GM10248 (cell line): ENCODE results near the gene ACTL10.
"Not testable (repeated sequence)": the region's sequence is repeated elsewhere in the genome, so short reads cannot be mapped to it uniquely, and the experiment has no call there.

ENCODE experiments used
- CTCF ChIA-PET: fragments of 300-600 bp; sonication (Branson Sonifier 250); formaldehyde crosslinking; extraction: SDS; loops from one replicate; lab custom pipeline; 2021; ENCODE audit warnings: antibody characterized with exemption; lab: Yijun Ruan, JAX
- POLR2A ChIA-PET: fragments of 350-650 bp; sonication (Branson Sonifier 250); formaldehyde crosslinking; extraction: SDS; loops from one replicate; lab custom pipeline; 2020; ENCODE audit warnings: antibody characterized with exemption; lab: Yijun Ruan, JAX
- DNase-seq: peaks from one replicate; pipeline ENCODE4 v3.0.0; 2012; ENCODE audit errors: extremely low spot score
- CTCF ChIP-seq: IDR thresholded peaks from 2 replicates; pipeline ENCODE4 v1.5.1; 2012; ENCODE audit warnings: mild to moderate bottlenecking, low read depth; ENCODE audit errors: extremely low read depth, missing control alignments, control extremely low read depth

ACTL10 gene

DNA sequence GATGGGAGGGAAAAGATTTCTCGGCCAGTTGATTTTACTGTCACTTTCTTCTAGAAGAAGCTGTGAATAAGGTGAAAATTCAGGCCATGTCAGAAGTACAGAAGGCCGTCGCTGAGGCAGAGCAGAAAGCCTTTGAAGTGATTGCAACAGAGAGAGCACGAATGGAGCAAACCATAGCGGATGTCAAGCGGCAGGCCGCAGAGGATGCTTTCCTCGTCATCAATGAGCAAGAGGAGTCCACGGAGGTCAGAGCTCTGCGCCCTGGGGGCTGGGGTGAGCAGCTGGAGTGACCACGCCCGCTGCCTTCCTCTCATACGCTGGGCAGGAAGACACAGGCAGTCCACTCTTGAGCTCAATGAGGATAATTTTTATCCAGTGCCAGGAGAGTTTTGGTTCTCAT, 26.5 kb upstream of the ACTL10 start:
- POLR2A ChIA-PET = no interaction called here

GRCh38 chr20:33644313-33645071, 22.3 kb upstream of the ACTL10 start:
- TF ChIP-seq CTCF = no peak
- POLR2A ChIA-PET = no interaction called here
- CTCF ChIA-PET = interaction anchor here (1.3 to 1.8 kb wide), 3 partner anchors 10 to 174 kb away, joined by 3 to 5 read pairs (median 3); no protein-coding TSS in a partner anchor

More for the DNA sequence above, 26.5 kb upstream of the ACTL10 start:
- CTCF ChIA-PET = interaction anchor here (0.9 to 1.8 kb wide), 5 partner anchors 9 to 35 kb away, joined by 3 to 7 read pairs (median 4); partner anchors contain the start of gene ACTL10
- no peak for DNase-seq
- TF ChIP-seq CTCF = no peak

DNA sequence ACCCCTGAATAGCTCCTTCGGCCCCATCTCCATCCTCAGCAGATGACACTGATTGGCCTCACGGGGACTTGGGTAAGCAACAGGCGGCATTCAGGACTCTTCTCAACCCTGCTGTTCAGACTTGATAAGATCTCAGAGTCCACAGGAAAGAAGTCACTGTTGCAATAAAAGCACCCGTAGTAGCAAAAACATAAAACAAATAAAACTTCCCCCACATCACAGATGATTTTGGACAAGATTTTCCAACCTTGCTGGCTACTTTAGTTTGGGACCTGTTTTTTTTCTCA, 21.7 kb upstream of the ACTL10 start:
- ChIA-PET CTCF (interaction anchor here (1.3 to 1.8 kb wide), 3 partner anchors 9 to 175 kb away, joined by 3 to 5 read pairs (median 3); no protein-coding TSS in a partner anchor), POLR2A (no interaction called here)
- TF ChIP-seq CTCF = no peak
- DNase-seq = no peak

More at GRCh38 chr20:33644313-33645071, 22.3 kb upstream of the ACTL10 start:
- no peak for DNase-seq

GRCh38 chr20:33645396-33645795, 21.3 kb upstream of the ACTL10 start:
- no peak for TF ChIP-seq CTCF
- no peak for DNase-seq
- ChIA-PET CTCF (interaction anchor here (1.3 to 1.8 kb wide), 3 partner anchors 9 to 175 kb away, joined by 3 to 5 read pairs (median 3); no protein-coding TSS in a partner anchor), POLR2A (no interaction called here)

DNA sequence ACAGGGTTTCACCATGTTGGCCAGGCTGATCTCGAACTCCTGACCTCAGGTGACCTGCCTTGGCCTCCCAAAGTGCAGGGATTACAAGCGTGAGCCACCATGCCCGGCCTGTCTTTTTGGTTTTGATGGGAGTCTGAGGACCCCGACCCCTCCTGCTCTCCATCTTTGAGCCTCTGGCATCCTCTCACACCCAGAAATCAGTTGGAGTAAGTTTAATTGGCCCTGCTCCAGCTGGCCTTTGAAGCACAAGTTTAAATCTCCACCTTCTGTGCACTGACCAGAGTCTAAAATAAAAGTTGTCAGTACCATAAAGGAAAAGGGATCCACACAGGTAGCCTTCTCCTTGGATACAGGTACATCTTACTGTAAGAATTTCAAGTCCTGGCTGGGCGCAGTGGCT, 20.6 kb upstream of the ACTL10 start:
- ChIA-PET POLR2A (no interaction called here), CTCF (interaction anchor here (1.8 kb wide), 1 partner anchor 8 kb away, joined by 5 read pairs; no protein-coding TSS in a partner anchor)
- TF ChIP-seq CTCF = no peak
- no peak for DNase-seq

DNA sequence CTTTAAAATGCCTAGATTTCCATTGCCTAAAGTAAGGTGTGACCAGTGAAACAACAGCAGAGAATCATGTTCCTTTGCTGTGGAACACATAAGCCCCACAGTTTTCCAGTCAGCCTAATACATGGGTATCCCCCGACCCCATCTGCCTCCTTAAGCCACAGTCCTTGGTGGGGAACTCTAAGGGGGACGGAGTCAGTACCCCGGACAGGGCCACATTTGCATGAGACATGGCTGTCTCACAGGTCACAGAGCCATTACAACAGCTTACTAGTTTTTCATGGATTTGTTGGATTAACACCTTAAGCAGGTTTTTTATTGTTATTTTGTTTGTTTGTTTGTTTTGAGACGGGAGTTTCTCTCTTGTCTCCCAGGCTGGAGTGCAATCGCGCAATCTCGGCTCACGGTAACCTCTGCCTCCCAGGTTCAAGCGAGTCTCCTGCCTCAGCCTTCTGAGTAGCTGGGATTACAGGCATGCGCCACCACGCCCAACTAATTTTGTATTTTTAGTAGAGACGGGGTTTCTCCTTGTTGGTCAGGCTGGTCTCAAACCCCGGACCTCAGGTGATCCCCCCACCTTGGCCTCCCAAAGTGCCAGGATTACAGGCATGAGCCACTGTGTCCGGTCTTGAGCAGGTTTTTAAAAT, 19.7 kb upstream of the ACTL10 start:
- CTCF ChIA-PET = interaction anchor here (1.2 kb wide), 1 partner anchor 10 kb away, joined by 3 read pairs; no protein-coding TSS in a partner anchor
- POLR2A ChIA-PET, DNase-seq: not testable (repeated sequence)
